Keratinocyte (primary cell): ENCODE measurements around the gene NCKIPSD. TPM values are rescaled to one million over a fixed set of nuclear protein-coding genes. Genes with fewer than 3 reads are reported as not detected.

Experiments
- DNase-seq: peaks from one replicate; pipeline ENCODE4 v3.0.0-alpha.2; 2011; ENCODE audit warnings: low read depth, missing footprints, low spot score
- FAIRE-seq: peaks from 2 replicates; lab custom pipeline; 2011; peaks lifted over from hg19 to GRCh38; lab: Jason Lieb, UNC
- H2AFZ ChIP-seq: 2 replicates; pipeline ENCODE4 v1.6.0; 2012; ENCODE audit warnings: low read length, control low read depth, inconsistent platforms; ENCODE audit not compliant: control insufficient read depth
- H3K27ac ChIP-seq: 2 replicates; pipeline ENCODE4 v1.5.1; 2011; ENCODE audit warnings: low read length; ENCODE audit not compliant: control insufficient read depth, insufficient read depth
- H3K27me3 ChIP-seq: 3 replicates; pipeline ENCODE4 v1.6.0; 2011; ENCODE audit warnings: low read length; ENCODE audit not compliant: control insufficient read depth, insufficient read depth; ENCODE audit errors: extremely low read depth
- H3K36me3 ChIP-seq, 2 experiments: 2 replicates in 1 of 2; 3 replicates in 1 of 2; pipeline ENCODE4 v1.5.1; 2011; ENCODE audit warnings: low read length in 2 of 2, mild to moderate bottlenecking in 1 of 2; ENCODE audit not compliant: control insufficient read depth in 2 of 2, insufficient read depth in 2 of 2; ENCODE audit errors: extremely low read depth in 1 of 2
- H3K4me1 ChIP-seq: 3 replicates; pipeline ENCODE4 v1.5.1; 2011; ENCODE audit warnings: low read length; ENCODE audit not compliant: control insufficient read depth, insufficient read depth; ENCODE audit errors: extremely low read depth
- H3K4me2 ChIP-seq: 3 replicates; pipeline ENCODE4 v1.6.0; 2011; ENCODE audit warnings: low read depth, low read length; ENCODE audit not compliant: control insufficient read depth, insufficient read depth; ENCODE audit errors: extremely low read depth
- H3K4me3 ChIP-seq, 3 experiments: fragments of 200-600 bp in 1 of 3; sonication (generic) in 1 of 3; 2 replicates in 2 of 3; 3 replicates in 1 of 3; pipeline ENCODE4 v1.5.1; 2011 to 2016; ENCODE audit warnings: low read length in 3 of 3, mild to moderate bottlenecking in 3 of 3, control low read depth in 2 of 3, inconsistent platforms in 1 of 3, low read depth in 1 of 3, mixed read lengths in 1 of 3, mixed run types in 1 of 3, moderate library complexity in 1 of 3; ENCODE audit not compliant: control insufficient read depth in 2 of 3, insufficient read depth in 2 of 3; ENCODE audit errors: extremely low read depth in 1 of 3
- H3K79me2 ChIP-seq: 2 replicates; pipeline ENCODE4 v1.6.0; 2012; ENCODE audit warnings: low read length; ENCODE audit not compliant: control insufficient read depth, insufficient read depth
- H3K9ac ChIP-seq: 3 replicates; pipeline ENCODE4 v1.6.0; 2011; ENCODE audit warnings: low read length; ENCODE audit not compliant: control insufficient read depth, insufficient read depth; ENCODE audit errors: extremely low read depth
- H3K9me1 ChIP-seq: 3 replicates; pipeline ENCODE4 v1.6.0; 2011; ENCODE audit warnings: low read length; ENCODE audit not compliant: control insufficient read depth, insufficient read depth; ENCODE audit errors: extremely low read depth
- H3K9me3 ChIP-seq: 2 replicates; pipeline ENCODE4 v1.5.1; 2012; ENCODE audit warnings: low read depth, low read length; ENCODE audit not compliant: control insufficient read depth
- H4K20me1 ChIP-seq: 3 replicates; pipeline ENCODE4 v1.6.0; 2011; ENCODE audit warnings: low read length; ENCODE audit not compliant: control insufficient read depth, insufficient read depth; ENCODE audit errors: extremely low read depth
- EZH2 ChIP-seq: IDR thresholded peaks from one replicate; pipeline ENCODE4 v1.6.1; 2012; ENCODE audit warnings: inconsistent platforms, mild to moderate bottlenecking, low read length, moderate library complexity
- dilution Hi-C: fragments of 300-500 bp; cut with MboI; formaldehyde crosslinking; loops from one replicate; pipeline ENCODE4 v1.7.0; 2020; ENCODE audit warnings: low sequenced_read_pairs; ENCODE audit not compliant: extremely low pct_ligation_motif_present
- polyA plus RNA-seq, 5 experiments: library from polyadenylated mRNA; depleted of rRNA in 3 of 5; stranded (reverse) in 3 of 5; stranded (forward) in 1 of 5; unstranded in 1 of 5; fragments of >200 nt; gene quantifications; 1 replicate in 1 of 5; 2 replicates in 3 of 5; 3 replicates in 1 of 5; pipeline versions ENCODE4 v1.2.1 to v1.2.3, GENCODE V29; 2011 to 2012; ENCODE audit warnings: missing spikeins in 2 of 5, low read depth in 1 of 5, low replicate concordance in 1 of 5
- TF ChIP-seq, protein P1 (sequence below), 3 experiments: IDR thresholded peaks in 1 of 3; conservative IDR thresholded peaks in 1 of 3; optimal IDR thresholded peaks in 1 of 3; 2 replicates in 2 of 3; 3 replicates in 1 of 3; pipeline versions ENCODE3 to v1.5.1; 2011; ENCODE audit warnings: low read length in 3 of 3, mild to moderate bottlenecking in 3 of 3, moderate library complexity in 2 of 3, control low read depth in 1 of 3, inconsistent platforms in 1 of 3; ENCODE audit not compliant: insufficient read depth in 2 of 3; ENCODE audit errors: extremely low read depth in 1 of 3

The NCKIPSD gene
- polyA plus RNA-seq, 1 donor (not counting 4 experiments of a cell fraction or from before 2014, with no cell fraction given) = 9.8 TPM

DNA sequence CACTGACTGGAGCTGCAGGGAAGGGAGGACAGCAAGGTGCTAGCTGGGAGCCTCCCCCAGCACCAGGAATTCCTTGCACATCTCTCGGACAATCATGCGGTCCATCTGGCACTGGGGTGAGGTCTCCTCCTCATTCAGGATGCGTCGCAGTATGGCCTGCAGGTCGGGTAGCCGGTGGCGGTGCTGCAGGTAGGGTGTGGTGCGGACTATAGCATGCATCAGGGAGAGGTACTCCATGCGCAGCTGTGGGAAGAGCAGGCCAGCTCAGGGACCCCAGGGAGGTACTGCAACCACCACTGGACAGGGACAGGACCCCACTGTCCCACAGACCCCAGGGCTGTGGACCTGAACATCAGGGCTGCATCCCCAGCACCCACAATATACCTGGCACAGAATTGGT lies 11.2 kb downstream of the NCKIPSD start:
- no peak overlapping the region for H3K4me2 ChIP-seq
- no peaks in the 10 kb centered on the region for H3K9me3 ChIP-seq
- H3K79me2 ChIP-seq = no peaks in the 10 kb centered on the region
- DNase-seq = no peak
- H3K27ac ChIP-seq = no peak overlapping the region
- TF ChIP-seq EZH2 = no peak
- TF ChIP-seq, protein P1, sequence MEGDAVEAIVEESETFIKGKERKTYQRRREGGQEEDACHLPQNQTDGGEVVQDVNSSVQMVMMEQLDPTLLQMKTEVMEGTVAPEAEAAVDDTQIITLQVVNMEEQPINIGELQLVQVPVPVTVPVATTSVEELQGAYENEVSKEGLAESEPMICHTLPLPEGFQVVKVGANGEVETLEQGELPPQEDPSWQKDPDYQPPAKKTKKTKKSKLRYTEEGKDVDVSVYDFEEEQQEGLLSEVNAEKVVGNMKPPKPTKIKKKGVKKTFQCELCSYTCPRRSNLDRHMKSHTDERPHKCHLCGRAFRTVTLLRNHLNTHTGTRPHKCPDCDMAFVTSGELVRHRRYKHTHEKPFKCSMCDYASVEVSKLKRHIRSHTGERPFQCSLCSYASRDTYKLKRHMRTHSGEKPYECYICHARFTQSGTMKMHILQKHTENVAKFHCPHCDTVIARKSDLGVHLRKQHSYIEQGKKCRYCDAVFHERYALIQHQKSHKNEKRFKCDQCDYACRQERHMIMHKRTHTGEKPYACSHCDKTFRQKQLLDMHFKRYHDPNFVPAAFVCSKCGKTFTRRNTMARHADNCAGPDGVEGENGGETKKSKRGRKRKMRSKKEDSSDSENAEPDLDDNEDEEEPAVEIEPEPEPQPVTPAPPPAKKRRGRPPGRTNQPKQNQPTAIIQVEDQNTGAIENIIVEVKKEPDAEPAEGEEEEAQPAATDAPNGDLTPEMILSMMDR (optimal IDR thresholded peaks at IDR 0.05 in 1 of 3, IDR thresholded peaks at IDR 0.05 in 1 of 3, conservative IDR thresholded peaks at IDR 0.05 in 1 of 3; ENCODE audit: extremely low read depth in 1 of 3, insufficient read depth in 2 of 3, low read length in 3 of 3) = no peak
- H4K20me1 ChIP-seq = no peaks in the 10 kb centered on the region
- H3K4me3 ChIP-seq = no peak overlapping the region
- dilution Hi-C loops = no loop called here
- H3K9me1 ChIP-seq = no peaks in the 10 kb centered on the region
- no peaks in the 10 kb centered on the region for H3K4me1 ChIP-seq
- no peaks in the 10 kb centered on the region for H3K27me3 ChIP-seq
- H3K9ac ChIP-seq = no peak overlapping the region
- H2AFZ ChIP-seq = no peak overlapping the region
- H3K36me3 ChIP-seq = peaks cover 20 to 22% of the 10 kb centered on the region in 2 experiments
- FAIRE-seq = no peak

DNA sequence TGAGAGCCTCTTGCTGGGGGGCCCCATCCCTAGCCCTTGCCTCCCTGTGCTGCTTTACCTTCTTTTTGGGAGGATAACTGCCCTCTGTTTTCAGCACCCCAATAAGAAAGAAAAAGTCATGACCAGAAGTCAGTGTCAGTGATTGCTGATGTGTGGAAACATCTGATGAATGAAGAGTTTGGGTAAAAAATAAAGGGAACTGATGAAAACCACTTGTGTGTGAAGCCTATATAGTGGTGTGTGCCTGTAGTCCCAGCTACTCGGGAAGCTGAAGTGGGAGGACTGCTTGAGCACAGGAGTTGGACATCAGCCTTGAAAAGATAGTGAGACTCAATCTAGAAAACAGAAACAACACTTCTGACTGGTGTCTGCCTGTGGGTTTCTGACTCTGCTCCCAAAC lies 13.2 kb downstream of the NCKIPSD start:
- Histone ChIP-seq H3K9me3 (no peaks in the 10 kb centered on the region), H3K9ac (no peak overlapping the region), H3K36me3 (peaks cover 11 to 18% of the 10 kb centered on the region in 2 experiments), H3K27me3 (no peaks in the 10 kb centered on the region), H4K20me1 (no peaks in the 10 kb centered on the region), H3K4me3 (no peak overlapping the region), H2AFZ (no peak overlapping the region), H3K79me2 (no peaks in the 10 kb centered on the region), H3K27ac (no peak overlapping the region), H3K4me1 (no peaks in the 10 kb centered on the region), H3K4me2 (no peak overlapping the region), H3K9me1 (no peaks in the 10 kb centered on the region)
- TF ChIP-seq, protein P1 (optimal IDR thresholded peaks at IDR 0.05 in 1 of 3, IDR thresholded peaks at IDR 0.05 in 1 of 3, conservative IDR thresholded peaks at IDR 0.05 in 1 of 3; ENCODE audit: extremely low read depth in 1 of 3, insufficient read depth in 2 of 3, low read length in 3 of 3) = no peak
- TF ChIP-seq EZH2 = no peak
- no peak for DNase-seq
- dilution Hi-C loops = no loop called here
- no peak for FAIRE-seq
